ENCODE results near the gene SCLY. TPM values are rescaled to one million over a fixed set of nuclear protein-coding genes. Genes with fewer than 3 reads are reported as not detected.

Gene SCLY
- polyA plus RNA-seq, 1 of the 3 experiments (the other 2 are of a cell fraction), result 20.9 TPM

DNA sequence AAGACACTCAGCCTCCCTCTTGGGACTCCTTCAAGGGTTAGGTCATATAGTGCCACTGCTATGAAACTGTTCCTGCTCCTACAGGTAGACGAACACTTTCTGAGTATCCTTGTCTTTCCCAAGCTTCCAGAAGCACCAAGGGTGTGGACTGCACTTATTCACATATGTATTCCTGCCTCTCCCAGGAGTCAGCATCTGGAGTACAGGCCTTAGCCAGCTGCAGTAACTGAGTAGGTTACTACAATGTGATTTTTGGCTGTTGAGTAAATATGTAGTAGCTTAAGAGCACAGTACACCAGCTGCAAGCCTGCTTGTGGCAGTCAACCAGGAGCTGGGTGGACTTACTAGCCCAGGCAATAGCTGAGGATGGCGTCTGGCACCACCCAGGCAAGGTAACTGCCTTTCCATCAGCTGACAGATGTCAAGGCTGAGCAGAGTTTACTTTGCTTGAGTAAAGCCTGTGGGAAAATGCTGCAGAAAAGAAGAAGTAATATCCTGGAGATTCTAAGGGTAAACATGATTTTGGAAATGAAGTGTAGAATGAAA lies 14.0 kb upstream of the SCLY start:
- Histone ChIP-seq H3K79me2 (ENCODE audit: insufficient read depth) (no peaks in the 10 kb centered on the region), H3K4me3 (ENCODE audit: low read depth in 2 of 2, low read length in 1 of 2) (no peak overlapping the region), H3K9ac (no peak overlapping the region), H3K9me2 (no peaks in the 10 kb centered on the region), H3K27me3 (ENCODE audit: insufficient read depth) (no peaks in the 10 kb centered on the region), H3K36me3 (replicated peaks in 1 of 2; ENCODE audit: control insufficient read depth in 1 of 2, insufficient read depth in 2 of 2, low read length in 1 of 2) (peaks cover 3 to 29% of the 10 kb centered on the region in 2 experiments), H3K9me3 (no peaks in the 10 kb centered on the region), H4K20me1 (ENCODE audit: insufficient read depth) (no peaks in the 10 kb centered on the region), H3K4me2 (no peak overlapping the region), H3K4me1 (ENCODE audit: control insufficient read depth in 1 of 2, insufficient read depth in 2 of 2, low read depth in 1 of 2, low read length in 1 of 2) (no peaks in the 10 kb centered on the region; a peak in 2 of 4 replicates), H2AFZ (ENCODE audit: low read depth) (no peak overlapping the region), H3F3A (replicated peaks; ENCODE audit: insufficient read depth) (no peaks in the 10 kb centered on the region), H3K27ac (ENCODE audit: low read depth in 2 of 2, low read length in 1 of 2) (no peak overlapping the region)
- TF ChIP-seq, protein P1, sequence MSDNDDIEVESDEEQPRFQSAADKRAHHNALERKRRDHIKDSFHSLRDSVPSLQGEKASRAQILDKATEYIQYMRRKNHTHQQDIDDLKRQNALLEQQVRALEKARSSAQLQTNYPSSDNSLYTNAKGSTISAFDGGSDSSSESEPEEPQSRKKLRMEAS (IDR thresholded peaks at IDR 0.05; ENCODE audit: low read depth), result no peak
- no peak for TF ChIP-seq TEAD4 (IDR thresholded peaks at IDR 0.05; ENCODE audit: borderline replicate concordance, insufficient read depth)
- no peak for TF ChIP-seq NRF1 (IDR thresholded peaks at IDR 0.05; ENCODE audit: low read depth, low read length)
- TF ChIP-seq YY1 (IDR thresholded peaks at IDR 0.05; ENCODE audit: low read depth), result no peak
- no peak for TF ChIP-seq RCOR1 (IDR thresholded peaks at IDR 0.05; ENCODE audit: low read length)
- TF ChIP-seq NFIC (IDR thresholded peaks at IDR 0.05; ENCODE audit: borderline replicate concordance), result no peak
- no peak for TF ChIP-seq PBX3 (IDR thresholded peaks at IDR 0.05)
- TF ChIP-seq RXRA (IDR thresholded peaks at IDR 0.05; ENCODE audit: borderline replicate concordance, low read depth), result no peak
- POLR2A ChIA-PET, result interaction anchor here (1.0 to 1.3 kb wide), 2 partner anchors 14 kb away, joined by 3 read pairs; partner anchors contain the start of gene SCLY
- no peak for DNase-seq
- 97% methylated on average over 2 of the region's 2 CpGs for WGBS (ENCODE audit: low lambda C conversion rate)
- CTCF ChIA-PET, result no interaction called here

- Histone ChIP-seq H3K4me1 (ENCODE audit: control insufficient read depth in 1 of 2, insufficient read depth in 2 of 2, low read depth in 1 of 2, low read length in 1 of 2) (no peaks in the 10 kb centered on the region), H2AFZ (ENCODE audit: low read depth) (no peak overlapping the region), H3K27me3 (ENCODE audit: insufficient read depth) (no peaks in the 10 kb centered on the region), H3K9me3 (no peaks in the 10 kb centered on the region), H3K9ac (no peak overlapping the region), H3K36me3 (replicated peaks in 1 of 2; ENCODE audit: control insufficient read depth in 1 of 2, insufficient read depth in 2 of 2, low read length in 1 of 2) (peaks cover 0 to 3% of the 10 kb centered on the region in 2 experiments), H4K20me1 (ENCODE audit: insufficient read depth) (no peaks in the 10 kb centered on the region), H3K4me3 (ENCODE audit: low read depth in 2 of 2, low read length in 1 of 2) (no peak overlapping the region), H3K27ac (ENCODE audit: low read depth in 2 of 2, low read length in 1 of 2) (no peak overlapping the region), H3K4me2 (no peak overlapping the region), H3K79me2 (ENCODE audit: insufficient read depth) (no peaks in the 10 kb centered on the region), H3F3A (replicated peaks; ENCODE audit: insufficient read depth) (no peaks in the 10 kb centered on the region), H3K9me2 (no peaks in the 10 kb centered on the region)
- CTCF ChIA-PET, result interaction anchor here (1.0 to 1.6 kb wide), 2 partner anchors 195 to 210 kb away, joined by 3 to 11 read pairs; no protein-coding TSS in a partner anchor
- DNase-seq, result no peak
- no peak for TF ChIP-seq ELF1 (IDR thresholded peaks at IDR 0.05)
- TF ChIP-seq NFIC (IDR thresholded peaks at IDR 0.05; ENCODE audit: borderline replicate concordance), result no peak
- WGBS (ENCODE audit: low lambda C conversion rate), result 82% methylated on average over 2 of the region's 2 CpGs
- POLR2A ChIA-PET, result interaction anchor here (1.0 kb wide), 1 partner anchor 9 kb away, joined by 3 read pairs; no protein-coding TSS in a partner anchor
These were observed 7.5 kb upstream of the SCLY start for GRCh38 chr2:238053191-238053776.

- 88% methylated on average over 3 of the region's 3 CpGs for WGBS (ENCODE audit: low lambda C conversion rate)
- no peak overlapping the region for H3K9ac ChIP-seq
- POLR2A ChIA-PET, result no interaction called here
- TF ChIP-seq YY1 (IDR thresholded peaks at IDR 0.05; ENCODE audit: low read depth) (no peak), MXI1 (IDR thresholded peaks at IDR 0.05; ENCODE audit: low read depth, low read length) (no peak), TCF12 (IDR thresholded peaks at IDR 0.05) (no peak), TAF1 (IDR thresholded peaks at IDR 0.05; ENCODE audit: borderline replicate concordance, low read depth, low read length) (no peak), GABPA (IDR thresholded peaks at IDR 0.05; ENCODE audit: low read depth) (no peak), FOXJ3 (CRISPR knock-in tag; IDR thresholded peaks at IDR 0.05) (no peak), FOSL2 (IDR thresholded peaks at IDR 0.05; ENCODE audit: borderline replicate concordance, low read depth) (no peak), REST (IDR thresholded peaks at IDR 0.05; ENCODE audit: low read depth, low read length) (no peak), MEF2A (IDR thresholded peaks at IDR 0.05; ENCODE audit: borderline replicate concordance, low read depth) (no peak), RFX5 (IDR thresholded peaks at IDR 0.05; ENCODE audit: low read length) (no peak)
These were observed 5.0 kb upstream of the SCLY start for GRCh38 chr2:238055841-238056240.

More at GRCh38 chr2:238055841-238056240, 5.0 kb upstream of the SCLY start:
- Histone ChIP-seq H3K27ac (ENCODE audit: low read depth in 2 of 2, low read length in 1 of 2) (no peak overlapping the region), H2AFZ (ENCODE audit: low read depth) (no peak overlapping the region), H4K20me1 (ENCODE audit: insufficient read depth) (no peaks in the 10 kb centered on the region), H3K4me2 (no peak overlapping the region), H3K79me2 (ENCODE audit: insufficient read depth) (peaks cover 6% of the 10 kb centered on the region; the same call in 1 of the 2 replicates), H3K9me2 (no peaks in the 10 kb centered on the region), H3F3A (replicated peaks; ENCODE audit: insufficient read depth) (no peaks in the 10 kb centered on the region), H3K4me3 (ENCODE audit: low read depth in 2 of 2, low read length in 1 of 2) (no peak overlapping the region), H3K4me1 (ENCODE audit: control insufficient read depth in 1 of 2, insufficient read depth in 2 of 2, low read depth in 1 of 2, low read length in 1 of 2) (peaks cover 0 to 7% of the 10 kb centered on the region in 2 experiments; a peak in 2 of 4 replicates), H3K27me3 (ENCODE audit: insufficient read depth) (no peaks in the 10 kb centered on the region), H3K36me3 (replicated peaks in 1 of 2; ENCODE audit: control insufficient read depth in 1 of 2, insufficient read depth in 2 of 2, low read length in 1 of 2) (peaks cover 0 to 4% of the 10 kb centered on the region in 2 experiments), H3K9me3 (no peaks in the 10 kb centered on the region)
- CTCF ChIA-PET, result no interaction called here
- no peak for DNase-seq

Measured in SK-N-SH (cell line).